Type B pancreatic cell (in vitro differentiated cells): ENCODE results near the gene TRMT2B. TPM values are rescaled to one million over a fixed set of nuclear protein-coding genes. Genes with fewer than 3 reads are reported as not detected.

ENCODE experiments used
- DNase-seq: peaks from one replicate; pipeline ENCODE4 v3.0.0; 2021; ENCODE audit warnings: mixed read lengths; ENCODE audit not compliant: unreplicated experiment; ENCODE audit errors: extremely low spot score
- H3K27ac Mint-ChIP-seq: 2 replicates; pipeline ENCODE4 v1.8.0; 2021; ENCODE audit warnings: mild to moderate bottlenecking, mixed read lengths
- H3K27me3 Mint-ChIP-seq: 2 replicates; pipeline ENCODE4 v1.8.0; 2021; ENCODE audit warnings: mixed read lengths
- H3K36me3 Mint-ChIP-seq: 2 replicates; pipeline ENCODE4 v1.8.0; 2021; ENCODE audit warnings: mixed read lengths
- H3K4me1 Mint-ChIP-seq: one replicate; pipeline ENCODE4 v1.8.0; 2021; ENCODE audit warnings: mixed read lengths; ENCODE audit not compliant: unreplicated experiment
- H3K4me3 Mint-ChIP-seq: 2 replicates; pipeline ENCODE4 v1.8.0; 2021; ENCODE audit warnings: mild to moderate bottlenecking, mixed read lengths
- H3K9me3 Mint-ChIP-seq: 2 replicates; pipeline ENCODE4 v1.8.0; 2021; ENCODE audit warnings: mixed read lengths
- total RNA-seq: library from RNA; stranded (reverse); gene quantifications from 2 replicates; pipeline ENCODE4 v1.2.1, GENCODE V29; 2021; ENCODE audit warnings: low replicate concordance
- TF ChIP-seq, protein P1 (sequence below): fragments of 200-600 bp; sonication (generic); conservative IDR thresholded peaks from 2 replicates; pipeline ENCODE4 v1.5.0; 2021; ENCODE audit warnings: antibody characterized with exemption, mild to moderate bottlenecking

The TRMT2B gene
- total RNA-seq, 1 donor from 2014 or later = 13.9 TPM

DNA sequence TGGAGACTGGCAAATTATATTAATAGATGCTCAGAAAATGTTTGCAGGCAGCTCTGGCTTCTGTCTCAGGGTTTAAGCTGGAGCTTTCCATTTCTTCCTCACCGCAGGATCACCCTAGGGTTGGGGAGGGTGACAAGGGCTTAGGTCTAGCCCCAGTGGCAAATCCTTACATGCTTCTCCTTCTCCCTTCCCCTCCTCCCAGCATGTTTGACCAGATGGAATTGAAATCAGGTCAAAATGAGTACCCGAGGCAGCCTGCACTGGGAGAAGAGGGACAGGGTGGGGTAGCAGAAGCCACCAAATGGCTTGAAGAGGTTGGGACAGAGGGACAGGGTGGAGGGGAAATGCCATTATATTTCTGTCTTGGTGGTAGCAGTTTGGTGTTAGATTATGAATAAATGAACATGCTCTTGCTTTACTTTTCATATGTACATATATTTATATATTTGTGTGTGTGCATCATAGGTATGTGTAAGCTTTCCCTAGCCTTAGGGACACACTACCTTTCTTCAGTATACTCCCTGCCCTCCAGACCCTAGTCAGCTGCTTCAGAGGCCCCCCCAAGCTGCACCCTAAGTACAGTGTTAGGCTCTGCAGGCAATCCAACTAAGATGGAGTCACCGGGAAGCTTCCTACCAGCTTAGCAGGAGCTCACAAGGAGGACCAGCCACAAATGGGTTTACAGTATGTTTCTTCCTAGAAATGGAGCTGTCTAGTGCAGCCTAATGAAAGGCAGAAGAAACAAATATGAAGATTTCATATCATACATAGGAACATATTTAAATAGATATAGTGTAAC is 28.6 kb upstream of the TRMT2B start:
- no peaks in the 10 kb centered on the region for H3K36me3 Mint-ChIP-seq
- H3K4me3 Mint-ChIP-seq = no peak overlapping the region
- no peaks in the 10 kb centered on the region for H3K27me3 Mint-ChIP-seq
- H3K27ac Mint-ChIP-seq = no peak overlapping the region
- H3K9me3 Mint-ChIP-seq = no peaks in the 10 kb centered on the region
- DNase-seq = no peak
- TF ChIP-seq, protein P1, sequence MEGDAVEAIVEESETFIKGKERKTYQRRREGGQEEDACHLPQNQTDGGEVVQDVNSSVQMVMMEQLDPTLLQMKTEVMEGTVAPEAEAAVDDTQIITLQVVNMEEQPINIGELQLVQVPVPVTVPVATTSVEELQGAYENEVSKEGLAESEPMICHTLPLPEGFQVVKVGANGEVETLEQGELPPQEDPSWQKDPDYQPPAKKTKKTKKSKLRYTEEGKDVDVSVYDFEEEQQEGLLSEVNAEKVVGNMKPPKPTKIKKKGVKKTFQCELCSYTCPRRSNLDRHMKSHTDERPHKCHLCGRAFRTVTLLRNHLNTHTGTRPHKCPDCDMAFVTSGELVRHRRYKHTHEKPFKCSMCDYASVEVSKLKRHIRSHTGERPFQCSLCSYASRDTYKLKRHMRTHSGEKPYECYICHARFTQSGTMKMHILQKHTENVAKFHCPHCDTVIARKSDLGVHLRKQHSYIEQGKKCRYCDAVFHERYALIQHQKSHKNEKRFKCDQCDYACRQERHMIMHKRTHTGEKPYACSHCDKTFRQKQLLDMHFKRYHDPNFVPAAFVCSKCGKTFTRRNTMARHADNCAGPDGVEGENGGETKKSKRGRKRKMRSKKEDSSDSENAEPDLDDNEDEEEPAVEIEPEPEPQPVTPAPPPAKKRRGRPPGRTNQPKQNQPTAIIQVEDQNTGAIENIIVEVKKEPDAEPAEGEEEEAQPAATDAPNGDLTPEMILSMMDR = no peak
- peaks cover 5% of the 10 kb centered on the region for H3K4me1 Mint-ChIP-seq

DNA sequence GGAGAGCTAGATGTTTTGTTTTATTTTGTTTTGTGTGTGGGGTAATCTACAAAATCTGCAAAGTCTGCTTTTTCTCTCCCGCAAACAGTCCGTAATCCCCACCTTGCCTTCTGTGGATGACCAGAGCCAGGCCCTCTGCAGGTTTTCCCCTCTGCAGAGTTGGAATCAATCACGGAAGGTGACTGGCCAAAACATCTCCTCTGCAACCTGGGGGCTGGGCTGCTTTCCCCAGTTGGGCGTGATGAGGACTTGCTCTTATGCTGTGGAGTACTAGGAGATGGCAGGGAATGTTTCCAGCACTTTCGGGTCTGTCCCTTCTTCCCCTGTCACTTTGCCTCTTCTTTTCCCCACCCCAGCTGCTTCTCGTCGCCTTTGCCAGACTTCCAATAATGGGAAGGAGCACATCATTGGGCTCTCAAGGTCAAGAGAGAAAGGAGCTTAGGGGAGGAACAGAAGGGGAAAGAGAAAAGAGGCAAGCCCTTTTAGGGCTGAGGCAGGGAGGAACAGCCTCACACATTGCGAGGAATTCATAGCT is 27.9 kb upstream of the TRMT2B start:
- H3K4me1 Mint-ChIP-seq = peaks cover 5% of the 10 kb centered on the region
- no peaks in the 10 kb centered on the region for H3K27me3 Mint-ChIP-seq
- H3K27ac Mint-ChIP-seq = no peak overlapping the region
- H3K4me3 Mint-ChIP-seq = peak overlapping the region; percentile 88
- TF ChIP-seq, protein P1 = no peak
- H3K9me3 Mint-ChIP-seq = no peaks in the 10 kb centered on the region
- H3K36me3 Mint-ChIP-seq = no peaks in the 10 kb centered on the region
- DNase-seq = no peak

DNA sequence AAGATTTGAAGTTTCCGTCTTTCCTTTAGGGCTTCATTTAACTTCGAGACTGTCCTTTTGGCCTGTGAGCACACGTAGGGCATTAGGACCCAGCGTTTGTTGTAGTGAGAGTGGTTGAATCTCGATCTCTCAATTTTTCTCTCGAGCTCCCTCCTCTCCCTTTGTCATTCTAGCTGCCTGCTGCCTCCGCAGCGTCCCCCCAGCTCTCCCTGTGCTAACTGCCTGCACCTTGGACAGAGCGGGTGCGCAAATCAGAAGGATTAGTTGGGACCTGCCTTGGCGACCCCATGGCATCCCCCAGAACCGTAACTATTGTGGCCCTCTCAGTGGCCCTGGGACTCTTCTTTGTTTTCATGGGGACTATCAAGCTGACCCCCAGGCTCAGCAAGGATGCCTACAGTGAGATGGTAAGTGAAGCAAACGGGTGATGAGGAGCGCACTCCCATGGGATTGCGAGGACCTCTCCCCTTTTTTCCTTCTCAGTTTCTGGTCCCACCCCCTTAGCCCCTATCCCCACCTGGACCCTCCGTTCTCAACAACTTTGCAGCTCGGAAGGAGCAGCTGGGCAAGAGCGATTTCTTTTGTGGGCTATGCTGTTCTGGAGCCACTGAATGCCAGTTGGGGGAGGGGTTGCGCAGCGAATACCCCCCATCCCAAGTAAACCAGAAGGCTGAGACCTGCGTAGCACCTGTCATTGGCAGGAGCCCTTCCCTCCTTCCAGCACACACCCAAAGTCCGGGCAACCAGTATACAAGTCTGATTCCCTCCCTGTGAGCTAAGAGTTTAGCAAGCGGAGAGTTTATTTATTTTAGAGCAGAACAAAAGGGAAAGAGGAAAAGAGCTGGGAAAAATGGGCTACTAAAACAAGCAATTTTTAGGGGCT is 27.0 kb upstream of the TRMT2B start, which contains the start of gene TMEM35A:
Gene TMEM35A, plus strand, starts transcription at position 164 of the 883 bp plus-strand sequence. Its CDS starts 124 bp downstream, at position 288.
- Mint-ChIP-seq H3K4me3 (peak within 1 kb of the TSS; percentile 88), H3K4me1 (peaks cover 5% of the 10 kb centered on the region), H3K27me3 (no peaks in the 10 kb centered on the region), H3K9me3 (no peaks in the 10 kb centered on the region), H3K36me3 (no peaks in the 10 kb centered on the region), H3K27ac (no peak within 1 kb of the TSS)
- DNase-seq = no peak
- TF ChIP-seq, protein P1 = no peak

DNA sequence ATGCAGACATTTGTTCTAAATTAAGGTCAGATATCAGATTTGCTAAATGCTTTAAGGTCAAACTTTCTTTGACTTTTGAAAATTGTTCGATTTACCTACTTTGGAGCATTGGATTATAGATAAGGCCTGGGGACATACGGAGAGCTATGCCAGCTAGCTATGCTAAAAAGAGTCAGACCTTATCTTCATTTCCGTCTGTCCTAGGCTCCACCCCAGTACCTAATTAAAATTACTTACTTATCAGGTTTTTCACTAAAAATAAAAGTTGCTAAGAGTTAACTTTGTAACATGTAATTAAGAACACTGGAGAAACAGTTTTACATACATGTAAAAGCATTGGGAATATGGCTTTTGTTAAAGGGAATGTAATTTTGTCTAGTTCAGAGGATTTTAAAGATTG is 19.7 kb upstream of the TRMT2B start:
- Mint-ChIP-seq H3K27ac (no peak overlapping the region), H3K27me3 (no peaks in the 10 kb centered on the region), H3K4me3 (no peak overlapping the region), H3K9me3 (no peaks in the 10 kb centered on the region), H3K4me1 (no peaks in the 10 kb centered on the region), H3K36me3 (no peaks in the 10 kb centered on the region)
- TF ChIP-seq, protein P1 = no peak
- DNase-seq = no peak

DNA sequence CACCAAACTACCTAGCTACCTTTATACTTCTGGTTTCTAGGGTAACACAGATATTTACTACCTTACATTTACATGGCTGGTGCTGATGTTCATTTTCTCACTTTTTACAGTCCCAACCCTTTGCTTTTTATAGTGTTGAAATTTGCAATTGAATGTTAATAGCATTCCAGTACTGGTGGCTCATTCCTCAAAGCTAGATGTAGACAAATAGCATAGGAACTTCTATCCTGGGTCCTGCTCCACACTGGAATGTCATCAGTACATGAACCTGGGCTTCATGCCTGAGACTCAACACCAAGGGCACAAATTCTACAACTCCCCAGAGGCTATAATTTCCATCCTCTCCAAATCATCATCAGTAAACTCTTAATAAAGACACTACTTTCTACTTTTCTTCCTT is 10.3 kb upstream of the TRMT2B start:
- Mint-ChIP-seq H3K27ac (no peak overlapping the region), H3K4me1 (no peaks in the 10 kb centered on the region), H3K4me3 (no peak overlapping the region), H3K9me3 (peaks cover 4% of the 10 kb centered on the region), H3K36me3 (no peaks in the 10 kb centered on the region), H3K27me3 (no peaks in the 10 kb centered on the region)
- TF ChIP-seq, protein P1 = no peak
- no peak for DNase-seq
